Mesenchymal stem cell (in vitro differentiated cells and primary cell): ENCODE measurements around the gene GCNT2.

Experiments
- DNase-seq: peaks from one replicate; pipeline ENCODE4 v3.0.0-alpha.2; 2013
- H2AFZ ChIP-seq: one replicate; pipeline ENCODE4 v1.6.1; 2013; ENCODE audit warnings: low read depth, mild to moderate bottlenecking, control low read depth, inconsistent platforms, low read length, moderate library complexity
- H2AK5ac ChIP-seq: 2 replicates; pipeline ENCODE4 v1.6.1; 2013; ENCODE audit warnings: low read length, moderate library complexity, mild to moderate bottlenecking, inconsistent platforms; ENCODE audit not compliant: severe bottlenecking
- H2BK120ac ChIP-seq: one replicate; pipeline ENCODE4 v1.6.1; 2013; ENCODE audit warnings: low read depth, mild to moderate bottlenecking, inconsistent platforms, low read length, moderate library complexity
- H2BK12ac ChIP-seq, 2 experiments: one replicate each; pipeline ENCODE4 v1.6.1; 2013; ENCODE audit warnings: inconsistent platforms in 2 of 2, low read length in 2 of 2, mild to moderate bottlenecking in 2 of 2, moderate library complexity in 2 of 2, control low read depth in 1 of 2
- H2BK15ac ChIP-seq: one replicate; pipeline ENCODE4 v1.6.1; 2013; ENCODE audit warnings: mild to moderate bottlenecking, low read depth, inconsistent platforms; ENCODE audit not compliant: poor library complexity, severe bottlenecking
- H2BK5ac ChIP-seq: 2 replicates; pipeline ENCODE4 v1.6.1; 2013; ENCODE audit warnings: low read depth, mild to moderate bottlenecking, low read length, control low read depth, inconsistent platforms; ENCODE audit not compliant: poor library complexity, severe bottlenecking
- H3K14ac ChIP-seq, 2 experiments: one replicate each; pipeline ENCODE4 v1.6.1; 2013; ENCODE audit warnings: inconsistent platforms in 2 of 2, low read length in 2 of 2, control low read depth in 1 of 2, mild to moderate bottlenecking in 1 of 2, moderate library complexity in 1 of 2
- H3K18ac ChIP-seq, 2 experiments: one replicate each; pipeline ENCODE4 v1.6.1; 2013; ENCODE audit warnings: inconsistent platforms in 2 of 2, low read length in 2 of 2, control low read depth in 1 of 2, low read depth in 1 of 2, mild to moderate bottlenecking in 1 of 2
- H3K23ac ChIP-seq, 2 experiments: one replicate each; pipeline ENCODE4 v1.6.1; 2013; ENCODE audit warnings: inconsistent platforms in 2 of 2, low read length in 2 of 2, mild to moderate bottlenecking in 2 of 2, moderate library complexity in 2 of 2, control low read depth in 1 of 2
- H3K27ac ChIP-seq: 2 replicates; pipeline ENCODE4 v1.5.1; 2013; ENCODE audit warnings: mild to moderate bottlenecking, moderate library complexity, low read length, control low read depth, inconsistent platforms; ENCODE audit not compliant: poor library complexity, severe bottlenecking
- H3K27me3 ChIP-seq, 2 experiments: 2 replicates each; pipeline versions ENCODE4 v1.6.1 to v1.7.0; 2013; ENCODE audit warnings: low read length in 2 of 2, mild to moderate bottlenecking in 2 of 2, moderate library complexity in 2 of 2, control low read depth in 1 of 2, inconsistent platforms in 1 of 2; ENCODE audit not compliant: control insufficient read depth in 1 of 2, insufficient read depth in 1 of 2
- H3K36me3 ChIP-seq, 2 experiments: 2 replicates each; pipeline versions ENCODE4 v1.6.1 to v1.7.0; 2013; ENCODE audit warnings: low read length in 2 of 2, control low read depth in 1 of 2, inconsistent platforms in 1 of 2, low read depth in 1 of 2, mild to moderate bottlenecking in 1 of 2; ENCODE audit not compliant: insufficient read depth in 2 of 2, control insufficient read depth in 1 of 2
- H3K4ac ChIP-seq, 2 experiments: one replicate each; pipeline ENCODE4 v1.6.1; 2013; ENCODE audit warnings: inconsistent platforms in 2 of 2, low read length in 2 of 2, mild to moderate bottlenecking in 2 of 2, moderate library complexity in 2 of 2, control low read depth in 1 of 2, low read depth in 1 of 2
- H3K4me1 ChIP-seq: 2 replicates; pipeline ENCODE4 v1.6.1; 2013; ENCODE audit warnings: low read depth, low read length, control low read depth; ENCODE audit not compliant: control insufficient read depth, insufficient read depth
- H3K4me2 ChIP-seq: 2 replicates; pipeline ENCODE4 v1.6.1; 2013; ENCODE audit warnings: low read length, mild to moderate bottlenecking, inconsistent platforms; ENCODE audit not compliant: poor library complexity, severe bottlenecking
- H3K4me3 ChIP-seq, 2 experiments: 2 replicates each; pipeline versions ENCODE4 v1.5.1 to v1.7.0; 2013; ENCODE audit warnings: low read length in 2 of 2, mild to moderate bottlenecking in 2 of 2, control low read depth in 1 of 2, low read depth in 1 of 2; ENCODE audit not compliant: insufficient read depth in 1 of 2
- H3K79me1 ChIP-seq: replicated peaks from 2 replicates; pipeline ENCODE4 v1.6.1; 2013; ENCODE audit warnings: mild to moderate bottlenecking, control low read depth, low read length, inconsistent platforms; ENCODE audit not compliant: poor library complexity, severe bottlenecking
- H3K9ac ChIP-seq: 2 replicates; pipeline ENCODE4 v1.7.0; 2013; ENCODE audit warnings: mild to moderate bottlenecking, low read length, moderate library complexity
- H3K9me3 ChIP-seq: 2 replicates; pipeline ENCODE4 v1.7.0; 2013; ENCODE audit warnings: mild to moderate bottlenecking, low read length; ENCODE audit not compliant: control insufficient read depth
- H4K8ac ChIP-seq: one replicate; pipeline ENCODE4 v1.6.1; 2013; ENCODE audit warnings: inconsistent platforms, mild to moderate bottlenecking, low read length, moderate library complexity
- H4K91ac ChIP-seq: one replicate; pipeline ENCODE4 v1.6.1; 2013; ENCODE audit warnings: mild to moderate bottlenecking, low read length, inconsistent platforms
- WGBS: methylation state at CpG from one replicate; pipeline ENCODE4 v1.1.7; 2013; ENCODE audit warnings: mixed read lengths; 5-methylcytosine and 5-hydroxymethylcytosine counted together

GCNT2 gene

DNA sequence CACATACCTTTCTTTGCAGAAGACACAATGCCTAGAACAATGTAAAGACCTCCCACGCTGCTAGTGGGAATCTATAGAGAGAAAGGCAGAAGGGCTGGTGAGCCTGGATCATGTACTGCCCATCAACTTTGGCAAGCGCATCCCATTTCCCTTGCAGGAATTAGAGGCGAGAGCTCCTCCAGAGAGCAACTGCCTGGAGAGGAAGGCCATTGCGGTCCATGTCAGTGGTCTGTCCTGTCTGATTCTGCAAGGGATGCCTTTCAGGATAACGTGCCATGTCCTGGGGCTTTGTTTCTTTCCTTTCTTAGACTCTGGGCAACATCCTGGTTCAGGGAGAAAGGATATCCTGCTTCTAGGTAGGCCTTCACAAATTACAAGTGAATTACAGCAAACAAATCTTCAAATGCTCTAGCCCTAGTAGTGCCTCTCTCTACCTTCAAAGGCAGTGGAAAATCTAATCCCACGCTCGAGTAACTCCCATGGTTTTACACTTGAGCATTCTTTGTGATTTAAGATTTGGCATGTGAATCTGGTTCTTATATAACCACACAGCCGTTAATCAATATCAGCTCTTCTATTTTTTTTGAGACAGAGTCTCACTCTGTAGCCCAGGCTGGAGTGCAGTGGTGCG is 38.5 kb downstream of the GCNT2 start:
- Histone ChIP-seq H4K8ac (no peak overlapping the region), H2AK5ac (no peak overlapping the region), H4K91ac (no peak overlapping the region), H3K9me3 (no peaks in the 10 kb centered on the region), H3K14ac (no peak overlapping the region), H3K36me3 (no peaks in the 10 kb centered on the region), H2BK5ac (no peak overlapping the region), H3K23ac (no peak overlapping the region), H3K4me1 (peaks cover 9% of the 10 kb centered on the region), H3K27me3 (peaks cover 0 to 51% of the 10 kb centered on the region in 2 experiments), H3K79me1 (peaks cover 7% of the 10 kb centered on the region), H3K4me2 (no peak overlapping the region), H3K4ac (no peak overlapping the region), H2AFZ (no peak overlapping the region), H3K18ac (no peak overlapping the region), H2BK12ac (no peak overlapping the region), H3K4me3 (no peak overlapping the region), H2BK15ac (no peak overlapping the region), H2BK120ac (no peak overlapping the region), H3K27ac (no peak overlapping the region), H3K9ac (no peak overlapping the region)
- no peak for DNase-seq
- WGBS: 70% methylated on average over 9 of the region's 9 CpGs

DNA sequence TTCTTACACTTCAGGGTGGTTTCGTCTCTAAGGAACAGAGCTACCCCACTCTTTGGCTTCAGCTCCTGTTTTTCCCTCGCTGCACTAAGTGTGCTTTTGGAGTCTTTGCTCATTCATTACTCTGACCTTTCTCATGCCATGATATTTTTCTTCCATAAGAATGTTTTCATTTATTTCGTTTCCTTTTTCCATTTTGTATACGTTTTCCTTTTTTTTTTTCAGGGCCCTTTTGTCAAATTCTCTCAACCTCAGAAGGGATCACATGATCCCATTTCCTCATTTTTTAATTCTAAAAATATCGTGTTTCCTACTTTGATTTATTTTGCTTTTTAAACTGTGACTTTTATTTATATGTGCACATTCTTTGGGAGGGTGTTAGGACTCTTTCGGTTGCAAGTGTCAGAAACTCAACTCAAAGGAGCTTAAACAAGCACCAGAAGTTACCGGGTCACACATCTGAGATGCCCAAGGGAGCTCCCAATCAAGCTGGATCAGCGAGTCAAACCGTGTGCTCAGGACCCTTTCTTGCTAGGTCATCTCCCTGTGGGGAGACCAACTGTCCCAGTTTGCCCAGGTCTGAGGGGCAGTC is 40.6 kb downstream of the GCNT2 start:
- Histone ChIP-seq H3K79me1 (peaks cover 10% of the 10 kb centered on the region), H2BK5ac (no peak overlapping the region), H3K23ac (no peak overlapping the region), H3K4me2 (no peak overlapping the region), H3K18ac (no peak overlapping the region), H2BK120ac (no peak overlapping the region), H4K8ac (no peak overlapping the region), H4K91ac (no peak overlapping the region), H3K14ac (no peak overlapping the region), H3K9ac (no peak overlapping the region), H3K9me3 (no peaks in the 10 kb centered on the region), H3K27ac (no peak overlapping the region), H3K4me3 (no peak overlapping the region), H3K4me1 (peaks cover 5% of the 10 kb centered on the region), H2AK5ac (no peak overlapping the region), H3K27me3 (peaks cover 0 to 37% of the 10 kb centered on the region in 2 experiments), H2BK12ac (no peak overlapping the region), H2AFZ (no peak overlapping the region), H3K4ac (no peak overlapping the region), H2BK15ac (no peak overlapping the region), H3K36me3 (no peaks in the 10 kb centered on the region)
- DNase-seq: no peak
- 76% methylated on average over 8 of the region's 9 CpGs for WGBS

DNA sequence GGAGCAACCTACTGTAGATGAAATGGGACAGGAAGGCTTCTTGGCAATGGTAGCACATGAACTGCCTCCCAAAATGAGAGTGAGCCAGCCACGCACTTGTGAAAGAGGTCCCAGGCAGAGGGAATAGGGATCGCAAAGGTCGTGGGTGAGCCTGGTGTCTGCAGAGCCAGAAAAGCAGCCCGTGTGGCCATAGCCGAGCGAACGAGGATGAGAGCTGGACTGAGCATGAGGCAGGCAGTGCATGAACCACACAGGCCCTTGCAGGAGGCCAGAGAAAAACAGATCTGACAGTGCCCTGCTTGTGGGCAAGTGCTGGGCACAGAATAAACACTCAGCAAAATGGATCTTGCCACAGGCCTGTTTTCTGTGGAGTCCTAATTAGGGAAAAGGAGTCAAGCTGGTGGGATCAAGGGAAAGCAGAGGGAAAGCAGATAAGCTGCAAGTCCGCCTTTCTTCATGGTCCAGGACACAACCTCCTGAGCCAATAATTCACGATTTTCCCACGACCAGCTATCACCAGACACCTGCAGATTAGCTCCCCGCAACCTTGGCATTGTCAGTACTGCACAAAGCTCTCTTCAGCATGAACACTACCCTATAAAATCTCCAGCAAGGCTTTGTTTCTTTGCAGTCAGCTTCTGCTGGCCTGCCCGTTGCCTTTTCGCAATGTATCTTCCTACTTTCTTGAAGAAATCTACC is 44.0 kb downstream of the GCNT2 start:
- no peak overlapping the region for H3K4ac ChIP-seq
- no peak for DNase-seq
- H3K9ac ChIP-seq: no peak overlapping the region
- H3K14ac ChIP-seq: no peak overlapping the region
- H4K8ac ChIP-seq: peak overlapping the region; percentile 56
- no peak overlapping the region for H3K4me2 ChIP-seq
- peaks cover 0 to 5% of the 10 kb centered on the region in 2 experiments for H3K27me3 ChIP-seq
- no peak overlapping the region for H3K23ac ChIP-seq
- 93% methylated on average over 13 of the region's 13 CpGs for WGBS
- no peak overlapping the region for H2BK12ac ChIP-seq
- H4K91ac ChIP-seq: no peak overlapping the region
- H3K79me1 ChIP-seq: peaks cover 10% of the 10 kb centered on the region
- H3K9me3 ChIP-seq: no peaks in the 10 kb centered on the region
- H2BK15ac ChIP-seq: peak overlapping the region; percentile 54
- no peak overlapping the region for H2AFZ ChIP-seq
- H2BK120ac ChIP-seq: no peak overlapping the region
- H3K36me3 ChIP-seq: no peaks in the 10 kb centered on the region
- no peak overlapping the region for H3K4me3 ChIP-seq
- H2AK5ac ChIP-seq: no peak overlapping the region
- no peak overlapping the region for H3K27ac ChIP-seq
- H3K18ac ChIP-seq: no peak overlapping the region
- peaks cover 2% of the 10 kb centered on the region for H3K4me1 ChIP-seq
- H2BK5ac ChIP-seq: no peak overlapping the region

DNA sequence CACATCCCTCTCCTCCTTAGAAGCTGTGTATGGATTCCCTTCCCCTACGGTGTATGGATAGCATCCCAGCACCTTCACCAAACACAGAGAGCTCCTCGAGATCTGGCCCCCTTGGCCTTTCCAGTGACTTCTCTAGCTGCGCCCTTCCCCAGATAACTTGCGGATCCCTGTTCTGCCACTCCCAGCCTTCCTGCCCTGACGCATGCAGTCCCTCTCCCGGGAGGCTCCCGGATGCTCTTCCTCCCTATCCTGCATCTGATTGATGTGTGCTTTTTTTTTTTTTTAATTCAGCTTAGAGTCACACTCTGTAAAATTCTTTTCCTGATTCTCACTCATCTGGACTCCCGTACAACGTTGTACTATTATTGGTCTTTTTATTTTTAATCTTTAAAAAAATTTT is 44.8 kb downstream of the GCNT2 start:
- Histone ChIP-seq H3K4ac (no peak overlapping the region), H3K18ac (no peak overlapping the region), H3K4me1 (peaks cover 2% of the 10 kb centered on the region), H3K14ac (no peak overlapping the region), H4K91ac (no peak overlapping the region), H2BK120ac (no peak overlapping the region), H2BK5ac (no peak overlapping the region), H2BK15ac (no peak overlapping the region), H3K27ac (no peak overlapping the region), H3K36me3 (no peaks in the 10 kb centered on the region), H3K79me1 (peaks cover 10% of the 10 kb centered on the region), H2AK5ac (peak overlapping the region; percentile 14), H3K9me3 (no peaks in the 10 kb centered on the region), H3K27me3 (no peaks in the 10 kb centered on the region), H2BK12ac (no peak overlapping the region), H3K9ac (no peak overlapping the region), H3K4me3 (no peak overlapping the region), H4K8ac (no peak overlapping the region), H3K23ac (no peak overlapping the region), H3K4me2 (no peak overlapping the region), H2AFZ (no peak overlapping the region)
- no peak for DNase-seq
- 92% methylated on average over 4 of the region's 9 CpGs for WGBS
